Endothelial cell of umbilical vein (primary cell): ENCODE measurements around the gene PHC2. TPM values are rescaled to one million over a fixed set of nuclear protein-coding genes. Genes with fewer than 3 reads are reported as not detected.

Experiments used
- BruUV-seq: library from RNA; stranded (reverse); fragments of 400-500 nt; replicated peaks from 2 replicates; lab custom pipeline; 2021; lab: Mats Ljungman, UMichigan
- CTCF ChIA-PET: fragments of 300-600, 350-600 bp; sonication (Branson Sonifier 250); formaldehyde crosslinking; loops from one replicate; lab custom pipeline; 2021; ENCODE audit warnings: antibody characterized with exemption, inconsistent platforms; lab: Charles Lee
- POLR2A ChIA-PET: fragments of 300-600, 350-600 bp; sonication (Branson Sonifier 250); formaldehyde crosslinking; loops from one replicate; lab custom pipeline; 2021; ENCODE audit warnings: antibody characterized with exemption, inconsistent platforms; lab: Charles Lee
- DNase-seq: peaks from one replicate; pipeline ENCODE4 v3.0.0-alpha.2; 2011; ENCODE audit warnings: low read depth, low spot score
- FAIRE-seq: peaks from 2 replicates; lab custom pipeline; 2011; peaks lifted over from hg19 to GRCh38; lab: Jason Lieb, UNC
- H2AFZ ChIP-seq: 2 replicates; pipeline ENCODE4 v1.6.0; 2012; ENCODE audit warnings: low read depth, low read length, control low read depth, inconsistent platforms
- H3K27ac ChIP-seq: 2 replicates; pipeline ENCODE4 v1.5.1; 2011; ENCODE audit warnings: low read depth, mild to moderate bottlenecking, control low read depth, low read length, moderate library complexity; ENCODE audit not compliant: insufficient read depth
- H3K27me3 ChIP-seq, 2 experiments: 2 replicates each; pipeline versions ENCODE4 v1.6.0 to v1.6.1; 2011; ENCODE audit warnings: low read length in 2 of 2, mixed read lengths in 1 of 2; ENCODE audit not compliant: control insufficient read depth in 2 of 2, insufficient read depth in 2 of 2
- H3K36me3 ChIP-seq, 2 experiments: 2 replicates in 1 of 2; 3 replicates in 1 of 2; pipeline ENCODE4 v1.5.1; 2011; ENCODE audit warnings: low read length in 2 of 2, mild to moderate bottlenecking in 1 of 2, moderate library complexity in 1 of 2; ENCODE audit not compliant: control insufficient read depth in 2 of 2, insufficient read depth in 2 of 2; ENCODE audit errors: extremely low read depth in 1 of 2
- H3K4me1 ChIP-seq: 3 replicates; pipeline ENCODE4 v1.5.1; 2011; ENCODE audit warnings: mild to moderate bottlenecking, low read length; ENCODE audit not compliant: control insufficient read depth, insufficient read depth; ENCODE audit errors: extremely low read depth
- H3K4me2 ChIP-seq: 2 replicates; pipeline ENCODE4 v1.6.1; 2011; ENCODE audit warnings: low read length, control low read depth, mixed read lengths; ENCODE audit not compliant: insufficient read depth
- H3K4me3 ChIP-seq, 3 experiments: fragments of 200-600 bp in 1 of 3; sonication (generic), shearing (Covaris generic) in 1 of 3; replicated peaks in 1 of 3; 2 replicates each; pipeline ENCODE4 v1.5.1; 2011 to 2016; ENCODE audit warnings: control low read depth in 3 of 3, low read length in 3 of 3, mild to moderate bottlenecking in 2 of 3, inconsistent platforms in 1 of 3, low read depth in 1 of 3, moderate library complexity in 1 of 3; ENCODE audit not compliant: insufficient read depth in 1 of 3
- H3K79me2 ChIP-seq: 2 replicates; pipeline ENCODE4 v1.6.0; 2012; ENCODE audit warnings: low read length, inconsistent platforms; ENCODE audit not compliant: control insufficient read depth, insufficient read depth
- H3K9ac ChIP-seq: replicated peaks from 2 replicates; pipeline ENCODE3; 2011; ENCODE audit warnings: low read length, control low read depth; ENCODE audit not compliant: insufficient read depth; ENCODE audit errors: extremely low read depth
- H3K9me1 ChIP-seq: replicated peaks from 3 replicates; pipeline ENCODE4 v1.6.0; 2011; ENCODE audit warnings: mild to moderate bottlenecking, low read length; ENCODE audit not compliant: control insufficient read depth, insufficient read depth; ENCODE audit errors: extremely low read depth
- H3K9me3 ChIP-seq: replicated peaks from 2 replicates; pipeline ENCODE4 v1.5.1; 2012; ENCODE audit warnings: low read length, inconsistent platforms; ENCODE audit not compliant: control insufficient read depth, insufficient read depth
- H4K20me1 ChIP-seq: replicated peaks from 2 replicates; pipeline ENCODE3; 2011; ENCODE audit warnings: mild to moderate bottlenecking, low read length; ENCODE audit not compliant: control insufficient read depth, insufficient read depth; ENCODE audit errors: extremely low read depth
- CTCF ChIP-seq, 2 donors: IDR thresholded peaks; 1 replicate in 1 of 2; 2 replicates in 1 of 2; pipeline ENCODE4 v1.5.1; 2011; ENCODE audit warnings: low read length in 2 of 2, mild to moderate bottlenecking in 2 of 2, moderate library complexity in 2 of 2, control low read depth in 1 of 2, inconsistent platforms in 1 of 2, low read depth in 1 of 2; ENCODE audit not compliant: insufficient read depth in 1 of 2; ENCODE audit errors: extremely low read depth in 1 of 2
- EZH2 ChIP-seq: IDR thresholded peaks from 2 replicates; pipeline ENCODE4 v1.6.1; 2012; ENCODE audit warnings: borderline replicate concordance, low read depth, mild to moderate bottlenecking, moderate library complexity, low read length, inconsistent platforms; ENCODE audit not compliant: severe bottlenecking
- FOS ChIP-seq: IDR thresholded peaks from 2 replicates; pipeline ENCODE4 v1.6.1; 2011; ENCODE audit warnings: mild to moderate bottlenecking, low read length, moderate library complexity, borderline replicate concordance; ENCODE audit not compliant: insufficient read depth
- GATA2 ChIP-seq: IDR thresholded peaks from 2 replicates; pipeline ENCODE4 v1.7.0; 2011; ENCODE audit warnings: low read depth, mild to moderate bottlenecking, moderate library complexity, mixed read lengths, low read length; ENCODE audit not compliant: insufficient read length, insufficient read depth
- JUN ChIP-seq: IDR thresholded peaks from 2 replicates; pipeline ENCODE4 v1.6.1; 2011; ENCODE audit warnings: borderline replicate concordance, low read depth; ENCODE audit not compliant: insufficient read length, insufficient read depth
- MAX ChIP-seq: IDR thresholded peaks from 2 replicates; pipeline ENCODE4 v1.6.1; 2011; ENCODE audit not compliant: insufficient read depth, insufficient read length
- MYC ChIP-seq: IDR thresholded peaks from one replicate; pipeline ENCODE4 v1.6.1; 2011; ENCODE audit warnings: mild to moderate bottlenecking, low read depth, low read length
- POLR2A ChIP-seq: IDR thresholded peaks from 2 replicates; pipeline ENCODE4 v1.6.1; 2012; ENCODE audit warnings: low read depth, mild to moderate bottlenecking, control low read depth, low read length
- POLR2AphosphoS5 ChIP-seq: IDR thresholded peaks from 2 replicates; pipeline ENCODE4 v1.6.1; 2012; ENCODE audit warnings: low read depth, mild to moderate bottlenecking, control low read depth, low read length, moderate library complexity; ENCODE audit not compliant: insufficient read depth
- dilution Hi-C: fragments of 300-500 bp; cut with MboI; formaldehyde crosslinking; loops from one replicate; pipeline ENCODE4 v1.15.0; 2019; ENCODE audit warnings: low sequenced_read_pairs; ENCODE audit not compliant: extremely low pct_ligation_motif_present
- intact Hi-C: fragments of 100-400 bp; cut with micrococcal nuclease; formaldehyde crosslinking; loops from one replicate; pipeline ENCODE4 v1.10.0; 2022
- polyA plus RNA-seq, 4 experiments: library from polyadenylated mRNA; depleted of rRNA in 3 of 4; stranded (reverse) in 3 of 4; unstranded in 1 of 4; fragments of >200 nt; gene quantifications; 2 replicates each; pipeline versions ENCODE4 v1.2.1 to v1.2.3, GENCODE V29; 2011 to 2012; ENCODE audit warnings: missing spikeins in 1 of 4
- total RNA-seq: library from RNA; stranded (reverse); gene quantifications from 2 replicates; pipeline ENCODE4 v1.2.3, GENCODE V29; 2021

PHC2 gene
- total and polyA plus RNA-seq, 2 donors (not counting 3 experiments of a cell fraction or from before 2014, with no cell fraction given) = 65.6 to 79.0 TPM

GRCh38 chr1:33319949-33320618, 110.8 kb downstream of the PHC2 start:
- no peaks in the 10 kb centered on the region for H3K9me1 ChIP-seq
- H3K4me3 ChIP-seq = no peak overlapping the region
- no peak overlapping the region for H3K27ac ChIP-seq
- dilution Hi-C loops = no loop called here
- H3K79me2 ChIP-seq = no peaks in the 10 kb centered on the region
- H2AFZ ChIP-seq = no peak overlapping the region
- BruUV-seq = no TSS peak
- FAIRE-seq (no peak), DNase-seq (no peak)
- H3K36me3 ChIP-seq = peaks cover 15 to 24% of the 10 kb centered on the region in 2 experiments
- no peak overlapping the region for H3K9ac ChIP-seq
- ChIA-PET POLR2A (interaction anchor here (1.6 kb wide), 1 partner anchor 9 kb away, joined by 4 read pairs; no protein-coding TSS in a partner anchor), CTCF (interaction anchor here (1.0 to 2.1 kb wide), 7 partner anchors 14 to 182 kb away, joined by 3 to 10 read pairs (median 4); no protein-coding TSS in a partner anchor)
- H4K20me1 ChIP-seq = no peaks in the 10 kb centered on the region
- H3K4me1 ChIP-seq = no peaks in the 10 kb centered on the region
- intact Hi-C loops = no loop called here
- TF ChIP-seq FOS (no peak), GATA2 (no peak), POLR2AphosphoS5 (no peak), POLR2A (no peak), EZH2 (no peak), MAX (no peak), JUN (no peak), MYC (no peak), CTCF (IDR thresholded peaks at IDR 0.05; ENCODE audit: extremely low read depth in 1 of 2, insufficient read depth in 1 of 2, low read depth in 1 of 2, low read length in 2 of 2) (no peak)
- no peaks in the 10 kb centered on the region for H3K9me3 ChIP-seq
- no peaks in the 10 kb centered on the region for H3K27me3 ChIP-seq
- no peak overlapping the region for H3K4me2 ChIP-seq
